Uterus (tissue), 4 donors: ENCODE results near the gene LLPH. TPM values are rescaled to one million over a fixed set of nuclear protein-coding genes. Genes with fewer than 3 reads are reported as not detected.

Experiments
- DNase-seq, 2 donors: peaks; one replicate each; pipeline ENCODE4 v3.0.0-alpha.2; 2019 to 2020
- H3K27ac ChIP-seq, 2 donors: fragments of 200-600 bp; sonication (generic); 1 replicate in 1 of 2; 2 replicates in 1 of 2; pipeline ENCODE4 v1.5.1; 2016 to 2018
- H3K27me3 ChIP-seq, 2 donors: fragments of 200-600 bp; sonication (generic); one replicate each; pipeline ENCODE4 v1.5.1; 2018 to 2019; ENCODE audit warnings: control low read depth in 1 of 2
- H3K36me3 ChIP-seq, 2 donors: fragments of 200-600 bp; sonication (generic); one replicate each; pipeline ENCODE4 v1.5.1; 2019; ENCODE audit warnings: control low read depth in 1 of 2
- H3K4me1 ChIP-seq, 2 donors: fragments of 200-600 bp; sonication (generic); one replicate each; pipeline ENCODE4 v1.5.1; 2018 to 2019; ENCODE audit warnings: control low read depth in 1 of 2
- H3K4me3 ChIP-seq, 2 donors: fragments of 200-600 bp; sonication (generic); 1 replicate in 1 of 2; 2 replicates in 1 of 2; pipeline ENCODE4 v1.5.1; 2018 to 2019; ENCODE audit warnings: mild to moderate bottlenecking in 1 of 2
- H3K9me3 ChIP-seq, 2 donors: fragments of 200-600 bp; sonication (generic); one replicate each; pipeline ENCODE4 v1.5.1; 2019; ENCODE audit warnings: control low read depth in 1 of 2
- CTCF ChIP-seq, 4 experiments: fragments of 200-600 bp in 2 of 4; fragments of 450-650 bp in 2 of 4; sonication (generic) in 2 of 4; IDR thresholded peaks; one replicate each; pipeline ENCODE4 v1.5.1; 2016 to 2019; ENCODE audit warnings: antibody characterized with exemption in 4 of 4, mild to moderate bottlenecking in 2 of 4, moderate library complexity in 1 of 4
- POLR2A ChIP-seq, 2 donors: fragments of 450-650 bp; IDR thresholded peaks; one replicate each; pipeline ENCODE4 v1.6.1; 2016; ENCODE audit warnings: antibody characterized with exemption in 2 of 2, mild to moderate bottlenecking in 1 of 2, moderate library complexity in 1 of 2
- intact Hi-C: fragments of 100-400 bp; cut with DNase I; formaldehyde crosslinking; loops from one replicate; pipeline ENCODE4 v1.15.1; 2023; ENCODE audit warnings: low total_unique reads
- total RNA-seq, 4 donors: library from RNA; depleted of rRNA in 3 of 4; stranded (reverse); fragments of >200 nt in 3 of 4; gene quantifications; one replicate each; pipeline versions ENCODE4 v1.1.0 to v1.2.4, GENCODE V29; 2014 to 2023
- donor health status: DM: yes; HTN: yes; CAD: no.

The LLPH gene
- total RNA-seq, 4 donors from 2014 or later = 3.5 to 17.1 (median 7.2) TPM

GRCh38 chr12:66113471-66113870 is 17.1 kb downstream of the LLPH start:
- intact Hi-C loops = no loop called here
- Histone ChIP-seq H3K9me3 (no peaks in the 10 kb centered on the region), H3K27me3 (no peaks in the 10 kb centered on the region), H3K4me1 (no peaks in the 10 kb centered on the region), H3K27ac (no peak overlapping the region), H3K36me3 (no peaks in the 10 kb centered on the region), H3K4me3 (no peak overlapping the region)
- TF ChIP-seq CTCF (IDR thresholded peaks at IDR 0.05) = no peak
- no peak for TF ChIP-seq POLR2A (IDR thresholded peaks at IDR 0.05)
- DNase-seq = no peak

- Histone ChIP-seq H3K4me1 (no peaks in the 10 kb centered on the region), H3K27ac (no peak overlapping the region), H3K36me3 (no peaks in the 10 kb centered on the region), H3K27me3 (no peaks in the 10 kb centered on the region), H3K9me3 (no peaks in the 10 kb centered on the region), H3K4me3 (no peak overlapping the region)
- TF ChIP-seq CTCF (IDR thresholded peaks at IDR 0.05) (no peak), POLR2A (IDR thresholded peaks at IDR 0.05) (no peak)
- intact Hi-C loops = no loop called here
- DNase-seq = no peak
Observed at GRCh38 chr12:66111605-66112004, 18.9 kb downstream of the LLPH start.

- Histone ChIP-seq H3K27ac (no peak overlapping the region), H3K4me1 (no peaks in the 10 kb centered on the region), H3K9me3 (no peaks in the 10 kb centered on the region), H3K27me3 (no peaks in the 10 kb centered on the region), H3K4me3 (no peak overlapping the region), H3K36me3 (no peaks in the 10 kb centered on the region)
- no peak for TF ChIP-seq POLR2A (IDR thresholded peaks at IDR 0.05)
- no peak for TF ChIP-seq CTCF (IDR thresholded peaks at IDR 0.05)
- intact Hi-C loops = no loop called here
- no peak for DNase-seq
Observed at GRCh38 chr12:66109056-66109455, 21.5 kb downstream of the LLPH start.

- Histone ChIP-seq H3K27ac (no peak overlapping the region), H3K36me3 (no peaks in the 10 kb centered on the region), H3K4me1 (no peaks in the 10 kb centered on the region), H3K27me3 (no peaks in the 10 kb centered on the region), H3K4me3 (no peak overlapping the region), H3K9me3 (no peaks in the 10 kb centered on the region)
- DNase-seq = no peak
- intact Hi-C loops = no loop called here
- TF ChIP-seq CTCF (IDR thresholded peaks at IDR 0.05) (no peak), POLR2A (IDR thresholded peaks at IDR 0.05) (no peak)
Observed at GRCh38 chr12:66108386-66108785, 22.2 kb downstream of the LLPH start.

GRCh38 chr12:66107451-66107915 is 23.1 kb downstream of the LLPH start:
- no peaks in the 10 kb centered on the region for H3K36me3 ChIP-seq
- peak; percentile 21 to 71 for DNase-seq
- intact Hi-C loops = no loop called here
- H3K27ac ChIP-seq = no peak overlapping the region
- TF ChIP-seq CTCF (IDR thresholded peaks at IDR 0.05) = peak; percentile 70 to 74 (median 72)
- no peak for TF ChIP-seq POLR2A (IDR thresholded peaks at IDR 0.05)
- H3K9me3 ChIP-seq = no peaks in the 10 kb centered on the region
- H3K4me3 ChIP-seq = no peak overlapping the region
- H3K27me3 ChIP-seq = no peaks in the 10 kb centered on the region
- no peaks in the 10 kb centered on the region for H3K4me1 ChIP-seq
